Naive thymus-derived CD4-positive, alpha-beta T cell (primary cell): Measurements from ENCODE around the gene SYT8. TPM values are rescaled to one million over a fixed set of nuclear protein-coding genes. Genes with fewer than 3 reads are reported as not detected.

Experiments used
- ATAC-seq: fragments of 150-1000 bp; cut with Tn5 transposase; 2 replicates; pipeline ENCODE4 v1.10.0; 2021; ENCODE audit warnings: mild to moderate bottlenecking, moderate library complexity
- CTCF ChIA-PET: fragments of 350-600 bp; sonication (Branson Sonifier 250); formaldehyde crosslinking; loops from one replicate; lab custom pipeline; 2021; ENCODE audit warnings: antibody characterized with exemption; lab: Charles Lee
- POLR2A ChIA-PET: fragments of 350-600 bp; sonication (Branson Sonifier 250); formaldehyde crosslinking; loops from one replicate; lab custom pipeline; 2021; ENCODE audit warnings: antibody characterized with exemption, inconsistent platforms; lab: Charles Lee
- DNase-seq, 9 donors: peaks; one replicate each; pipeline versions ENCODE4 v3.0.0 to v3.0.0-alpha.2; 2020 to 2022; ENCODE audit warnings: mixed read lengths in 1 of 9
- H3K27ac ChIP-seq: one replicate; pipeline ENCODE4 v1.7.0; 2013; ENCODE audit warnings: mild to moderate bottlenecking, low read depth, low read length, moderate library complexity
- H3K27me3 ChIP-seq, 2 donors: one replicate each; pipeline ENCODE4 v1.7.0; 2013; ENCODE audit warnings: low read length in 2 of 2, mild to moderate bottlenecking in 2 of 2, moderate library complexity in 2 of 2; ENCODE audit not compliant: control insufficient read depth in 2 of 2, insufficient read depth in 2 of 2
- H3K36me3 ChIP-seq, 3 experiments: 1 replicate in 2 of 3; 2 replicates in 1 of 3; pipeline ENCODE4 v1.7.0; 2013; ENCODE audit warnings: low read length in 3 of 3, mild to moderate bottlenecking in 3 of 3, moderate library complexity in 1 of 3; ENCODE audit not compliant: insufficient read depth in 3 of 3, control insufficient read depth in 2 of 3
- H3K4me1 ChIP-seq, 2 donors: one replicate each; pipeline ENCODE4 v1.7.0; 2013; ENCODE audit warnings: low read length in 2 of 2, mild to moderate bottlenecking in 2 of 2, moderate library complexity in 1 of 2; ENCODE audit not compliant: control insufficient read depth in 2 of 2, insufficient read depth in 2 of 2
- H3K4me3 ChIP-seq: 2 replicates; pipeline ENCODE4 v1.7.0; 2013; ENCODE audit warnings: mild to moderate bottlenecking, low read length
- H3K9me3 ChIP-seq, 3 experiments: 1 replicate in 2 of 3; 2 replicates in 1 of 3; pipeline ENCODE4 v1.7.0; 2013; ENCODE audit warnings: low read length in 3 of 3; ENCODE audit not compliant: control insufficient read depth in 2 of 3
- H3K27ac Mint-ChIP-seq, 9 donors: one replicate each; pipeline ENCODE4 v1.8.0; 2020 to 2022; ENCODE audit warnings: mixed read lengths in 9 of 9, mild to moderate bottlenecking in 8 of 9, moderate library complexity in 5 of 9, inconsistent platforms in 2 of 9
- H3K27me3 Mint-ChIP-seq, 5 donors: one replicate each; pipeline ENCODE4 v1.8.0; 2021 to 2022; ENCODE audit warnings: mixed read lengths in 5 of 5, mild to moderate bottlenecking in 1 of 5
- H3K36me3 Mint-ChIP-seq, 5 donors: one replicate each; pipeline ENCODE4 v1.8.0; 2020 to 2022; ENCODE audit warnings: mixed read lengths in 5 of 5, mild to moderate bottlenecking in 3 of 5, inconsistent platforms in 1 of 5
- H3K4me1 Mint-ChIP-seq, 7 donors: one replicate each; pipeline ENCODE4 v1.8.0; 2020 to 2022; ENCODE audit warnings: mixed read lengths in 7 of 7, mild to moderate bottlenecking in 3 of 7, inconsistent platforms in 1 of 7
- H3K4me3 Mint-ChIP-seq, 10 donors: one replicate each; pipeline ENCODE4 v1.8.0; 2020 to 2022; ENCODE audit warnings: mild to moderate bottlenecking in 10 of 10, mixed read lengths in 10 of 10, moderate library complexity in 6 of 10, inconsistent platforms in 2 of 10
- H3K9me3 Mint-ChIP-seq, 11 donors: one replicate each; pipeline ENCODE4 v1.8.0; 2020 to 2022; ENCODE audit warnings: mixed read lengths in 11 of 11, mild to moderate bottlenecking in 4 of 11, inconsistent platforms in 1 of 11, moderate library complexity in 1 of 11
- intact Hi-C, 2 donors: fragments of 100-400 bp; cut with micrococcal nuclease; formaldehyde crosslinking; loops; one replicate each; pipeline ENCODE4 v1.15.1; 2023
- polyA plus RNA-seq, 2 donors: library from polyadenylated mRNA; unstranded; fragments of 300-500 nt; fragmentation: Illumina TruSeq; gene quantifications; one replicate each; pipeline ENCODE4 v1.2.3, GENCODE V29; 2021
- total RNA-seq, 6 experiments: library from RNA in 5 of 6; stranded (reverse) in 5 of 6; gene quantifications; 1 replicate in 5 of 6; 2 replicates in 1 of 6; pipeline ENCODE4 v1.2.3 and lab custom pipeline; 2021 to 2026

SYT8 gene
- total and polyA plus RNA-seq, 7 experiments from 2014 or later: not detected

- DNase-seq: no peak
- peaks cover 25 to 58% (median 35%) of the 10 kb centered on the region in 7 donors for H3K4me1 Mint-ChIP-seq
- POLR2A ChIA-PET: interaction anchor here (0.9 to 7.0 kb wide), 4 partner anchors 9 to 25 kb away, joined by 3 to 91 read pairs (median 3); partner anchors contain the start of gene LSP1
- H3K36me3 Mint-ChIP-seq: peaks cover 0 to 4% (median 0%) of the 10 kb centered on the region in 5 donors
- peak overlapping the region in 2 of 9 donors; percentile 32 to 38 for H3K27ac Mint-ChIP-seq
- no peak overlapping the region for H3K27ac ChIP-seq
- CTCF ChIA-PET: interaction anchor here (1.0 to 1.3 kb wide), 2 partner anchors 16 to 173 kb away, joined by 3 to 4 read pairs; no protein-coding TSS in a partner anchor
- intact Hi-C loops: no loop called here
- H3K27me3 ChIP-seq: no peaks in the 10 kb centered on the region
- ATAC-seq: no peak
- no peak overlapping the region for H3K4me3 ChIP-seq
- H3K4me3 Mint-ChIP-seq: peak overlapping the region in 1 of 10 donors; percentile 58
- peaks cover 0 to 32% (median 0%) of the 10 kb centered on the region in 3 experiments for H3K36me3 ChIP-seq
- H3K27me3 Mint-ChIP-seq: no peaks in the 10 kb centered on the region
- peaks cover 44% of the 10 kb centered on the region in 2 donors for H3K4me1 ChIP-seq
- no peaks in the 10 kb centered on the region for H3K9me3 ChIP-seq
- no peaks in the 10 kb centered on the region for H3K9me3 Mint-ChIP-seq
These were observed 31.4 kb downstream of the SYT8 start for GRCh38 chr11:1866226-1866625.

- Mint-ChIP-seq H3K9me3 (no peaks in the 10 kb centered on the region), H3K4me3 (no peak overlapping the region), H3K27ac (peak overlapping the region in 2 of 9 donors; percentile 31 to 32), H3K36me3 (peaks cover 0 to 4% (median 0%) of the 10 kb centered on the region in 5 donors), H3K4me1 (peaks cover 26 to 61% (median 41%) of the 10 kb centered on the region in 7 donors), H3K27me3 (no peaks in the 10 kb centered on the region)
- Histone ChIP-seq H3K27me3 (no peaks in the 10 kb centered on the region), H3K4me3 (no peak overlapping the region), H3K4me1 (peaks cover 44 to 50% of the 10 kb centered on the region in 2 donors), H3K36me3 (peaks cover 0 to 32% (median 0%) of the 10 kb centered on the region in 3 experiments), H3K9me3 (no peaks in the 10 kb centered on the region), H3K27ac (no peak overlapping the region)
- POLR2A ChIA-PET: interaction anchor here (0.9 to 7.0 kb wide), 3 partner anchors 9 to 25 kb away, joined by 3 to 91 read pairs (median 3); partner anchors contain the start of gene LSP1
- intact Hi-C loops: no loop called here
- CTCF ChIA-PET: interaction anchor here (1.0 kb wide), 1 partner anchor 15 kb away, joined by 3 read pairs; no protein-coding TSS in a partner anchor
- DNase-seq (no peak), ATAC-seq (no peak)
These were observed 32.0 kb downstream of the SYT8 start for GRCh38 chr11:1866776-1867175.

- CTCF ChIA-PET: interaction anchor here (1.0 kb wide), 1 partner anchor 15 kb away, joined by 3 read pairs; no protein-coding TSS in a partner anchor
- H3K4me1 ChIP-seq: peaks cover 44 to 53% of the 10 kb centered on the region in 2 donors
- ATAC-seq: no peak
- no peaks in the 10 kb centered on the region for H3K27me3 ChIP-seq
- H3K9me3 Mint-ChIP-seq: no peaks in the 10 kb centered on the region
- H3K4me3 ChIP-seq: no peak overlapping the region
- H3K4me1 Mint-ChIP-seq: peaks cover 26 to 67% (median 46%) of the 10 kb centered on the region in 7 donors
- H3K27me3 Mint-ChIP-seq: no peaks in the 10 kb centered on the region
- H3K36me3 Mint-ChIP-seq: peaks cover 0 to 4% (median 0%) of the 10 kb centered on the region in 5 donors
- no peak overlapping the region for H3K4me3 Mint-ChIP-seq
- H3K9me3 ChIP-seq: no peaks in the 10 kb centered on the region
- intact Hi-C loops: no loop called here
- no peak for DNase-seq
- H3K27ac ChIP-seq: no peak overlapping the region
- POLR2A ChIA-PET: interaction anchor here (7.0 kb wide), 1 partner anchor 14 kb away, joined by 91 read pairs; the partner anchor contains the start of gene LSP1
- peak overlapping the region in 2 of 9 donors; percentile 22 to 67 for H3K27ac Mint-ChIP-seq
- H3K36me3 ChIP-seq: peaks cover 0 to 31% (median 0%) of the 10 kb centered on the region in 3 experiments
These were observed 32.6 kb downstream of the SYT8 start for GRCh38 chr11:1867381-1867780.

GRCh38 chr11:1868056-1868635, 33.4 kb downstream of the SYT8 start:
- no peak overlapping the region for H3K27ac ChIP-seq
- DNase-seq (no peak), ATAC-seq (no peak)
- no peaks in the 10 kb centered on the region for H3K27me3 Mint-ChIP-seq
- no peaks in the 10 kb centered on the region for H3K9me3 ChIP-seq
- ChIA-PET CTCF (interaction anchor here (0.6 kb wide), 1 partner anchor 20 kb away, joined by 5 read pairs; no protein-coding TSS in a partner anchor), POLR2A (interaction anchor here (7.0 kb wide), 1 partner anchor 15 kb away, joined by 91 read pairs; the partner anchor contains the start of gene LSP1)
- H3K36me3 ChIP-seq: peaks cover 0 to 24% (median 0%) of the 10 kb centered on the region in 3 experiments
- H3K4me1 Mint-ChIP-seq: peaks cover 26 to 71% (median 50%) of the 10 kb centered on the region in 7 donors
- H3K36me3 Mint-ChIP-seq: peaks cover 0 to 3% (median 0%) of the 10 kb centered on the region in 5 donors
- H3K27me3 ChIP-seq: no peaks in the 10 kb centered on the region
- intact Hi-C loops: no loop called here
- no peaks in the 10 kb centered on the region for H3K9me3 Mint-ChIP-seq
- H3K4me3 ChIP-seq: no peak overlapping the region
- no peak overlapping the region for H3K4me3 Mint-ChIP-seq
- peak overlapping the region in 2 of 9 donors; percentile 15 to 74 for H3K27ac Mint-ChIP-seq
- peaks cover 42 to 51% of the 10 kb centered on the region in 2 donors for H3K4me1 ChIP-seq

GRCh38 chr11:1868636-1869291, 34.0 kb downstream of the SYT8 start:
- intact Hi-C loops: no loop called here
- Mint-ChIP-seq H3K4me3 (peak overlapping the region in 9 of 10 donors; percentile 24 to 89 (median 60)), H3K27ac (peak overlapping the region; percentile 42 to 90 (median 81)), H3K27me3 (no peaks in the 10 kb centered on the region), H3K4me1 (peaks cover 26 to 68% (median 50%) of the 10 kb centered on the region in 7 donors), H3K36me3 (peaks cover 0 to 3% (median 0%) of the 10 kb centered on the region in 5 donors), H3K9me3 (no peaks in the 10 kb centered on the region)
- H3K4me1 ChIP-seq: peaks cover 36 to 47% of the 10 kb centered on the region in 2 donors
- H3K27me3 ChIP-seq: no peaks in the 10 kb centered on the region
- CTCF ChIA-PET: interaction anchor here (0.6 to 1.7 kb wide), 2 partner anchors 13 to 21 kb away, joined by 5 to 7 read pairs; no protein-coding TSS in a partner anchor
- H3K9me3 ChIP-seq: no peaks in the 10 kb centered on the region
- peak overlapping the region; percentile 6 for H3K27ac ChIP-seq
- ATAC-seq: no peak
- DNase-seq: no peak
- POLR2A ChIA-PET: interaction anchor here (2.7 to 7.0 kb wide), 2 partner anchors 13 to 16 kb away, joined by 15 to 91 read pairs; partner anchors contain the start of gene LSP1
- H3K36me3 ChIP-seq: peaks cover 0 to 17% (median 0%) of the 10 kb centered on the region in 3 experiments
- H3K4me3 ChIP-seq: no peak overlapping the region
